NAMALWA (cell line): Measurements from ENCODE around the gene CARMIL1.

ENCODE experiments used
- DNase-seq: peaks from one replicate; pipeline ENCODE4 v3.0.0-alpha.2; 2015; ENCODE audit warnings: low spot score

CARMIL1 gene

DNA sequence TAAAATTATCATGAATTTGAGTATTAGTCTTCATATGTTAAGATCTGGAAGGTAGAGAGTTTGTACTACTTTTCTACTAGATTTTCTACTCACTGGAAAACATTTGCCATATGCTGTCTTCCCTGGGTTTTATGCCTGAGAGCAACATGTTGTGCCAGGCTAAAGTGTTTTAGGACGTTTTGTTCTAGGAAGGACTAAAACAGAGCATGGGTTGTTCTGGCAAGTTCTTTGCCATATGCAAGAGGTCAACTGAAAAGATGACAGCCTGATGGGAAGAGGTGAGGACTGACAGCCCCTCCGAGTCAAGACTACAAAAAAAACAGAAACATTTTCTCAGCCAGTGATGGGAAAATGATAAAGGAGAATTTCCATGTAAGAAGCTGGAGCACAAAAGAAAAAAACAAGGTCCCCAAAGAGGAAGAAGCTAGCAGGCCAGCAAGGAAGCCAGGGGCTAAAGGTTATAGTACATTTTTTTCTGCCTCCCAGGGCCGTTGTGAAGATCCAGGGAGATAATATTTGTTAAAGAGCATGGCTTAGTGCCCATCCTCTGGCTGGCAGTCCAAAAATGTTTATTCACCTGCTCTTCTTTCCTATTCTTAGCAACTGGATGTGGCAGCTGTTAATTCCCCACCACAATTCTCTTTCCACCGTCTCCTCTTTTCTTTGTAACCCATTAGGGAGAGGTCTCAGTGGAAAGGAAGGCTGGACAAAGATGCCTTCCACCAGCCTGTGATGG lies 380.6 kb downstream of the CARMIL1 start:
- no peak for DNase-seq

- no peak for DNase-seq
Measured at GRCh38 chr6:25660512-25660911, 381.3 kb downstream of the CARMIL1 start.

DNA sequence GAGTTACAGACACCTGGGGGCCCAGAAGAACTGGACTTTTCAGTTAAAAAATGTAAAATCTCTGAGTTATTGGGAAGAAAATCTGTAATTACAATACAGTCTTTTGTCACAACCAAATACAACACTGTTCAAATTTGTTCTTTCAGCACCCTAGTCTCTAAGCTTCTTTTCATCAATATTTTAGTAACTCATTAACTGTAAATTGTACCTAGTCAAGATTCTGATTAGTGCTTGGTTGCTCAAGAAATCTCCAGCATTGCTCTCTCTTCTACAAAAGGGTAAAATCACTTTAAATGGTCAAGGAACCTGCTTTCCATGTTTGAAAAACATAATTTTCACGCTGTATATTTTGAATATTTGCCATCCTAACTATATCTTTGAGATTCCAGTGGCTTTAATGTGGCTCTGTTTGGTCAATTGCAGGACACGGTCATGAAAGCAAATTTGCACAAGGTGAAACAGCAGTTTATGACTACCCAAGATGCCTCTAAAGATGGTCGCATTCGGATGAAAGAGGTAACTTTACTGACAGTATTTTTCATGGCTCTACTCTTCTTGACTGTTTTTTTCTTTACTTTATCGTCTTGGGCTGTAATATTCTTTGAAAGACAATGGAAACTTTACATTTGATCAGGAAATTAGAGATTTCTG lies 382.1 kb downstream of the CARMIL1 start:
- DNase-seq, result no peak

- no peak for DNase-seq
Measured at GRCh38 chr6:25665455-25665854, 386.3 kb downstream of the CARMIL1 start.

DNA sequence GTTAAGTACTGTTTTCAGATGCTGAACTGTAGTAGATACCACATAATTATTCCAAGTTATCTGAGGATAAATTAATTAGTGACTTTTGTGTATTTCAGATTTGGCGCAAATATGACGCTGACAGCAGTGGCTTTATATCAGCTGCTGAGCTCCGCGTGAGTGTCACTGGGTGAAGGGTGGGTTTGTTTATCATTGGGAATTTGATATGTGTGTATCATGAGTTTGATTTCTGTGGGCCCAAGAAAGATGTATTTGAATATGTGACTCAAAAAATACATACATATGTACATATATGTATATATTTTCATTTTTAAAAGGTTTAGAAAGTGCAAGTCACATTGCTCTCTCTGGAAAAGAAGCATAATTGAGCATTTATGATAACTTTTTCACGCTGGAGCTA lies 390.2 kb downstream of the CARMIL1 start:
- DNase-seq, result no peak
